NCI-H1930 (cell line): ENCODE data around the gene COQ3.

Experiments
- DNase-seq, 2 experiments: peaks; one replicate each; lab custom pipeline; 2025; lab: John Stamatoyannopoulos, UW

COQ3 gene

GRCh38 chr6:99331531-99331930, 62.5 kb downstream of the COQ3 start:
- no peak for DNase-seq

GRCh38 chr6:99330159-99330558, 63.8 kb downstream of the COQ3 start:
- DNase-seq: peak; percentile 33 to 43

- no peak for DNase-seq
Measured at GRCh38 chr6:99324996-99325395, 69.0 kb downstream of the COQ3 start.
